GM12864 (cell line): ENCODE data around the gene TMEM201.

ENCODE experiments used
- DNase-seq: peaks from one replicate; pipeline ENCODE4 v3.0.0-alpha.2; 2011; ENCODE audit warnings: low read depth
- H3K4me3 ChIP-seq: 2 replicates; pipeline ENCODE4 v1.5.1; 2011; ENCODE audit warnings: mild to moderate bottlenecking, low read depth, low read length, control low read depth
- TF ChIP-seq, protein P1 (sequence below): IDR thresholded peaks from 2 replicates; pipeline ENCODE4 v1.5.1; 2011; ENCODE audit warnings: low read depth, mild to moderate bottlenecking, moderate library complexity, low read length, control low read depth, inconsistent platforms; ENCODE audit errors: missing control alignments

The TMEM201 gene

DNA sequence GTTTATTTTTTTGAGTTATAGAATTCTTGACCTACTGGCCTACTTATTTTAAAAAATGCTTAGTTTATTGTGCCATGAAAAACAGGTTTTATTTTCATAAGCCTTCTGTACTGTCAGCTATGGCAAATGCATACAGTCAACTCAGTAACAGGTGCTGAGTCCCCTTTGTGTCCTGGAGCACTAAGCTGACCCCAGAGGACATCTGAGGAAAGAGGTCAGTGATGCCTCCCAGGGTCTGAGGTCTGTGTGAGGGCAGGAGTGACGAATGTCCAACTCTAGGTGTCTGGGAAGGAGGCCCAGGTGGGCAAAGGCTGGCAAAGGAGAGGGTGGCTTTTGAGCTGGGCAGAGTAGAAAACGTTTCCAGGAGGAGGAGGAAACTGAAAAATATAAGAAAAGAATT, 7.8 kb upstream of the TMEM201 start:
- DNase-seq, result no peak
- no peak overlapping the region for H3K4me3 ChIP-seq
- TF ChIP-seq, protein P1, sequence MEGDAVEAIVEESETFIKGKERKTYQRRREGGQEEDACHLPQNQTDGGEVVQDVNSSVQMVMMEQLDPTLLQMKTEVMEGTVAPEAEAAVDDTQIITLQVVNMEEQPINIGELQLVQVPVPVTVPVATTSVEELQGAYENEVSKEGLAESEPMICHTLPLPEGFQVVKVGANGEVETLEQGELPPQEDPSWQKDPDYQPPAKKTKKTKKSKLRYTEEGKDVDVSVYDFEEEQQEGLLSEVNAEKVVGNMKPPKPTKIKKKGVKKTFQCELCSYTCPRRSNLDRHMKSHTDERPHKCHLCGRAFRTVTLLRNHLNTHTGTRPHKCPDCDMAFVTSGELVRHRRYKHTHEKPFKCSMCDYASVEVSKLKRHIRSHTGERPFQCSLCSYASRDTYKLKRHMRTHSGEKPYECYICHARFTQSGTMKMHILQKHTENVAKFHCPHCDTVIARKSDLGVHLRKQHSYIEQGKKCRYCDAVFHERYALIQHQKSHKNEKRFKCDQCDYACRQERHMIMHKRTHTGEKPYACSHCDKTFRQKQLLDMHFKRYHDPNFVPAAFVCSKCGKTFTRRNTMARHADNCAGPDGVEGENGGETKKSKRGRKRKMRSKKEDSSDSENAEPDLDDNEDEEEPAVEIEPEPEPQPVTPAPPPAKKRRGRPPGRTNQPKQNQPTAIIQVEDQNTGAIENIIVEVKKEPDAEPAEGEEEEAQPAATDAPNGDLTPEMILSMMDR, result no peak

- no peak for DNase-seq
- H3K4me3 ChIP-seq, result no peak overlapping the region
- TF ChIP-seq, protein P1, result no peak
Measured at GRCh38 chr1:9586147-9586766, 2.5 kb upstream of the TMEM201 start.

- H3K4me3 ChIP-seq, result peak overlapping the region; percentile 94
- TF ChIP-seq, protein P1, result no peak
Measured at GRCh38 chr1:9589144-9589718, 520 bp downstream of the TMEM201 start.

GRCh38 chr1:9589719-9590157, 1.0 kb downstream of the TMEM201 start:
- TF ChIP-seq, protein P1, result no peak
- no peak for DNase-seq
- H3K4me3 ChIP-seq, result peak overlapping the region; percentile 94

More at GRCh38 chr1:9589144-9589718, 520 bp downstream of the TMEM201 start:
- no peak for DNase-seq

DNA sequence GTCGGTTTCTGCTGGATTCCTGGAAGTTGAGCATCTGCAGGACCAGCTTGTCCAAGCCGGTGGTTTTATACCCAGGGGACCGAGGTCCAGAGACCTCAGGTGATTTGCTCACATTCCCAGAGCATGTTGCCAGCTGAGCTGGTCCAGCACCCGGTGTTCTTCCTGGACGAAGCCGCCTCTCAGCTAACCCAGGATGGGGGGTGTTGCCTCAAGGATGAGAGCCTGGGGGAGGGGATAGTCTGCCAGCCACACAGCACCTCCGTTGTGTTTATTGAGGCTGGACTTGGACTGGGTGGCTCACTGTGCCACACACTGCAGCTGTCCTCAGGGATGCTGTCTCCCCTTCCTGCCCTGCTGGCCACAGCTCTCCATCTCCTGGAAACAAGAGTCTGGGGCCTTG, 1.5 kb downstream of the TMEM201 start:
- peak overlapping the region; percentile 94 for H3K4me3 ChIP-seq
- DNase-seq, result no peak
- TF ChIP-seq, protein P1, result no peak

DNA sequence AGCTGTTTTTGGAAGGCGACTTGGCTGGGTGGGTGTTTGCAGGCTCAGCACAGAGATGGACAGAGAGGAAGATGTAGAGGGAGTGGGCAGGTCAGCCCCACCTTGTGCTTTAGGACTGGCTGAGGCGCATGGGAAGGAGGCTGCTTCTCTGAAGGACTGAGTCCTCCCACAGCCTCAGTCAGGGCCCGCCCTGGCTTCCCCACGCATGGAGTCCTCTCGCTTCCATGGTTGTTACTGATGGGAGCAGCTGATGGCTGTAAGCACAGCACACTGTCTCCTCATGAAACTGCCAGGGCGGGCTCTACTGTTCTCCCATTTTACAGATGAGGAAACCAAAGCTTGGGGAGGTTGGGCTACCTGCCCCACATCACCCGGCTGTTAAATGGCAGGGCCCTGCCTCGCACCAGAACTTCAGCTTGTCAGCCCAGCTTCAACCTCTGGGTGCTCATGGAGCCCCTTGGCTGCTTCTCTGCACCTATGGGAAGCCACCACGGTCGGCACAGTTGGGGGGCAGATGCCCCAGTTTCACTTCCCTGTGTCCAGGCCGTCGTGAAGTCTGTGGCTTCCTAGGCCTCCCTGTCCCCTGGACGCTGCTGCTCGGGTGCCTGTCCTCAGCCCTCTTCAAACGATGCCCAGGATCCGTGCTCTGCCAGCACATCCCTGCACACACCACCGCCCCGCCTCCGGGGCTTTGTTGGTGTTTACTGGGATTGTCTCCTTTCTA, 2.4 kb downstream of the TMEM201 start:
- H3K4me3 ChIP-seq, result peak overlapping the region; percentile 94
- TF ChIP-seq, protein P1, result no peak
- DNase-seq, result no peak
